ENCODE data around the gene PLCB2.

Gene PLCB2

DNA sequence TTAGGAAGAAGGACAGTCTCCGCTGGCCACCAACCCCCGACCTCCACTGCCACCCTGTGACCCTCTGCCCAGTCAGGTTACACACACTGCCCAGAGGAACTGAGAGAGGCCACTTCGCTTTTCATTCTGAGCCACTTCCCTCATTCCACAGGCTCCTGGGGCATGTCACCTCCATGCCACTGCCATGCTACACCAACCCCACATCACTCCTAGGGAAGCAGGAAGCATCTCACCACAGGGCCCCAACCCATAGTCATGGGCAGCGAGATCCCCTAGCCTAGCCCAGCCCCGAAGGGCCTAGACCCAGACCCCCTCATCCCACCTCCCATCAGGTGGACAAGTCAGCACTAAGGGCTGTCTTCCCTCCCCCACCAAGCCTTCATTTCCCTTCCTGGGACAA lies 1.4 kb downstream of the PLCB2 start:
- POLR2A ChIA-PET: no interaction called here
- TF ChIP-seq, protein P1, sequence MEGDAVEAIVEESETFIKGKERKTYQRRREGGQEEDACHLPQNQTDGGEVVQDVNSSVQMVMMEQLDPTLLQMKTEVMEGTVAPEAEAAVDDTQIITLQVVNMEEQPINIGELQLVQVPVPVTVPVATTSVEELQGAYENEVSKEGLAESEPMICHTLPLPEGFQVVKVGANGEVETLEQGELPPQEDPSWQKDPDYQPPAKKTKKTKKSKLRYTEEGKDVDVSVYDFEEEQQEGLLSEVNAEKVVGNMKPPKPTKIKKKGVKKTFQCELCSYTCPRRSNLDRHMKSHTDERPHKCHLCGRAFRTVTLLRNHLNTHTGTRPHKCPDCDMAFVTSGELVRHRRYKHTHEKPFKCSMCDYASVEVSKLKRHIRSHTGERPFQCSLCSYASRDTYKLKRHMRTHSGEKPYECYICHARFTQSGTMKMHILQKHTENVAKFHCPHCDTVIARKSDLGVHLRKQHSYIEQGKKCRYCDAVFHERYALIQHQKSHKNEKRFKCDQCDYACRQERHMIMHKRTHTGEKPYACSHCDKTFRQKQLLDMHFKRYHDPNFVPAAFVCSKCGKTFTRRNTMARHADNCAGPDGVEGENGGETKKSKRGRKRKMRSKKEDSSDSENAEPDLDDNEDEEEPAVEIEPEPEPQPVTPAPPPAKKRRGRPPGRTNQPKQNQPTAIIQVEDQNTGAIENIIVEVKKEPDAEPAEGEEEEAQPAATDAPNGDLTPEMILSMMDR (IDR thresholded peaks at IDR 0.05; ENCODE audit: insufficient read depth, low read length, missing control alignments): no peak
- DNase-seq (ENCODE audit: low read depth, low spot score): no peak
- H3K4me3 ChIP-seq (ENCODE audit: low read depth, low read length): no peak overlapping the region
- CTCF ChIA-PET: interaction anchor here (1.5 to 24.3 kb wide), 8 partner anchors 14 to 259 kb away, joined by 3 to 500 read pairs (median 90); partner anchors contain the start of genes ANKRD63, CCDC9B and INAFM2

DNA sequence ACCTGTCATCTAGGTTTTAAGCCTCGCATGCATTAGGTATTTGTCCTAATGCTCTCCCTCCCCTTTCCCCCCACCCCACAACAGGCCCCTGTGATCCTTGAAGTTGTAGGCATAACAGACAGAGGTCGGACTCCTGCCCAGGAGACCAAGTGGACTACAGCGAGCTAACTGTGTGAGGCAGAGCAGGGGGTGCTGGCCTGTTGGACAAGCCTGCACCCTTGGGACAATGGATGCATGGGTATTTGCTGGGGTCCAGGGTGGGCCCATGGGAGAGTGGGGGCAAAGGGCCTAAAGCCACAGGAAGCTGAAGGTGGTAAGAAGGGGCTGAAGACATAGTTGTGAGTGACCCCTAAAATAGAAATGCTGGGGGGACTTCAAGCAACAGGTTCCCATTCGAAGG lies 2.5 kb downstream of the PLCB2 start:
- no peak overlapping the region for H3K4me3 ChIP-seq (ENCODE audit: low read depth, low read length)
- DNase-seq (ENCODE audit: low read depth, low spot score): no peak
- POLR2A ChIA-PET: no interaction called here
- CTCF ChIA-PET: interaction anchor here (1.5 to 24.3 kb wide), 6 partner anchors 14 to 258 kb away, joined by 3 to 500 read pairs (median 216); partner anchors contain the start of genes ANKRD63, CCDC9B and INAFM2
- TF ChIP-seq, protein P1 (IDR thresholded peaks at IDR 0.05; ENCODE audit: insufficient read depth, low read length, missing control alignments): no peak

DNA sequence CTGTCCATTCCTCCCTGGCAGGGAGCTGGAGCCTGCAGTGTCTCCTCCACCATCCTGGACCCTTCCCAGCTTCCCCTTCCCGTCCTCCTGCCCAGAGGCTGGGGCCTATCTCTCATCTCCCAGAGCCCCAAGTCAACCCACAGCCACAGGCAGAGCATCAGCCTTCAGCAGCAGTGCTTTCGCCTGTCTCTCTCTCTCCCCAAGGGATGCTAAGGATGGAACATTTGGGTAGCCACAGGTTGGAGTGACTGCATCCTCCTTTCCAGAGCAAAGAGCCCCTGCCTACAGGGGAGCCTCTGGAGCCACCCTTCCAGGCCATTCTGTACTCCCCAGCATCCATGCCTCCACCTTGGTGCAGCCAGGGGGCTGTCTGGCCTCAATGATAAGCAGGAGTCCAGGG lies 4.2 kb downstream of the PLCB2 start:
- no peak for DNase-seq (ENCODE audit: low read depth, low spot score)
- ChIA-PET CTCF (interaction anchor here (0.9 to 24.3 kb wide), 7 partner anchors 9 to 118 kb away, joined by 3 to 500 read pairs (median 7); partner anchors contain the start of gene ANKRD63), POLR2A (no interaction called here)
- H3K4me3 ChIP-seq (ENCODE audit: low read depth, low read length): no peak overlapping the region
- TF ChIP-seq, protein P1 (IDR thresholded peaks at IDR 0.05; ENCODE audit: insufficient read depth, low read length, missing control alignments): no peak

DNA sequence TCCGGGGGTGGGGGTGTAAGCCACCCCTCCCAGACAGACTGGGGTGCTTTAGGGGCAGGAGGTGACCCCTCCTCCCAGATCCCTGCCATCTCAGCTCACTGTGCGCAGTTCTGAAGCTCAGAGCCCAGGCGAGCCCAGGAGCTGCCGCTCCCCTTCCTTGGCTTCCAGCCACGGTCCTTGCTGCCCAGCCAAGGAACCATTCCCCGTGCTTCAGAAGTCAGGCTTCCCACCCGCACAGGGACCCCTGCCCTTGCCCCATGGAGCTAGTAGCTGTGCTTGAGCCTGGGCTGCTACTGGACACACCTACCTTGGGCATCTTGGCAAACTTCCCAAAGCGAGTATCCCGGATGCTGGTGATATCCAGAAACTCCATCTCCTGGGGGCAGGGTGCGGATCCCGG lies 4.8 kb downstream of the PLCB2 start:
- H3K4me3 ChIP-seq (ENCODE audit: low read depth, low read length): no peak overlapping the region
- TF ChIP-seq, protein P1 (IDR thresholded peaks at IDR 0.05; ENCODE audit: insufficient read depth, low read length, missing control alignments): no peak
- DNase-seq (ENCODE audit: low read depth, low spot score): no peak
- ChIA-PET POLR2A (no interaction called here), CTCF (interaction anchor here (1.0 to 24.3 kb wide), 8 partner anchors 10 to 119 kb away, joined by 4 to 500 read pairs (median 6); partner anchors contain the start of gene ANKRD63)

DNA sequence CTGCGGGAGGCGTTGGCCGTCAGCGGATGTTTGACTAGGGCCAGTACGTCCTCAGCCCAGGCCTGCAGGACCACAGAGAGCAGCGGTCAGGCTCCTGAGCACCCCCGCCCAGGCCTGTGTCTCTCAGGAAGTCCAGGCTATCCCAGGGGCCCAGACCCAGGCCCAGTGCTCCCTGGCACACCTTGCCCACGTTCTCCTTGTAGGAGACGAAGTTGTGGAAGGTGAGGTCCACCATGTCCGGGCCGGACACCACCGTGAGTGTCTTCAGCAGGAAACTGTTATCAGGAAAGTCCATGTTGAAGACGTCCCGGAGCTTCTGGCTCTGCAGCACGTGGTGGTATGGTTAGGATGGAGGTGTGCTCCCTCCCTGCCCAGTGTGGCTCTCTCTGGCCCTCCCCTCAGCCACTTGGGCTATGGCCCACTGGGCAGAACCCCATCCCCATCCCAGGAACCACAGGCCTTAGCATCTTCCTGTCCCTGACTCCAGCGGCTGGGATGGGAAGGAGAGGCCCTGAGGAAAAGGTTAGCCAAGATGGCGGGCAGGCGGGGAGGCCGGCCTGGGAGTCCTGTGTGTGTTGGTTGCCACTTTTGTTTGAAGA lies 5.3 kb downstream of the PLCB2 start:
- ChIA-PET CTCF (interaction anchor here (1.0 to 24.3 kb wide), 8 partner anchors 8 to 120 kb away, joined by 4 to 500 read pairs (median 10); partner anchors contain the start of gene ANKRD63), POLR2A (no interaction called here)
- TF ChIP-seq, protein P1 (IDR thresholded peaks at IDR 0.05; ENCODE audit: insufficient read depth, low read length, missing control alignments): no peak
- no peak overlapping the region for H3K4me3 ChIP-seq (ENCODE audit: low read depth, low read length)
- no peak for DNase-seq (ENCODE audit: low read depth, low spot score)

DNA sequence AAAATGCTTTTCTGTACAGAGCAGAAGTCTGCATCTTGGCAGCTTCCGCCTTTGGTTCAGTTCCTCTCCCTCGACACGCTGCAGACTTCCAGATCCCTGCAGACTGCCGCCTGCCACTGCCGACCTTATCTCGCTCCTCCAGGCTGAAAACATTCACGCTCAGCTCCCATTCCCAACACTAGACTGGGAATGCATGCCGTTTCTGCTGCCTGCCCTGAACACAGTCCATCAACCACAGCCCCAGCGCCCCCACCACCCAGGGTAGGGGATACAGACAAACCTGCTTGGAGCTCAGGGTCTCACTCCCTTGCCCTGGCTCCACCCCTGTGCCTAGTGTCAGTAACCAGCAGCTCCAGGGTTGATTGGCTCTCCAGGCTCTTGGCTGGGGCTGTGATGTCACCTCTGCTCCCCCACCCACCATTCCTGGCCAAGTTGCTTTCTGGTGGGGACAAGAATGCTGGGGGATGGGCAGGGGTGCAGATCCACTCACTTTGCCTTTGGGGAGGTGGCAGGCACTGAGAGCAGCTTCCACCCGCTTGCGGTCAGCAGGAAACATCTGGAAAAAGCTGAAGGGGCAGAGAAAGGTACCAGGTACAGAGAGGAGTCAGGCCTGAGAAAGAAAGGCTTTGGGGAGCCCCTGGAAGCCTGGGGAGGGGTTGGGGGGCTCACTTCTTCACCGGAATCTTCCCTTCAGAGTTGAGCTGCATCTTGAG lies 6.1 kb downstream of the PLCB2 start:
- ChIA-PET POLR2A (no interaction called here), CTCF (interaction anchor here (0.9 to 24.3 kb wide), 9 partner anchors 9 to 43 kb away, joined by 3 to 500 read pairs (median 4); no protein-coding TSS in a partner anchor)
- TF ChIP-seq, protein P1 (IDR thresholded peaks at IDR 0.05; ENCODE audit: insufficient read depth, low read length, missing control alignments): no peak
- no peak overlapping the region for H3K4me3 ChIP-seq (ENCODE audit: low read depth, low read length)
- DNase-seq (ENCODE audit: low read depth, low spot score): no peak
